Measurements from ENCODE around the gene CCDC18.

DNA sequence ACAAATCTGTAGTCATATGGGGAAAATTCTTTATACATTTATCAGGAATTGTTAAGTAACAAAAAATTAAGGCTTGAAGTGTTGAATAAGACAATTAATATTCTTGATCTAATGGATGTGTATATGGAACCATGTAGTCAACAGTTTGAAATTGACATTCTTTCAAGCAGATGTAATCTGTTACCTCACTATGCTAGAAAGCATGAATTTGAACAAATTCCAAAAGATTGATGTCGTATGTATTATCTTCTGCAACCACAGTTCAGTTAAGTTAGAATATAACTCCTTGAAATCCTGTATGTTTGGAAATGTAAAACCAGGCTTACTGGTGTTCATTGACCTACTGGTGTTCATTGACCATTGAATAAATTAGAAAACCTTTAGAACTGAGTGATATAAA is 16.1 kb downstream of the CCDC18 start:
- TF ChIP-seq GATA2 (IDR thresholded peaks at IDR 0.05; ENCODE audit: low read depth, low read length) (no peak), GATA3 (IDR thresholded peaks at IDR 0.05; ENCODE audit: low read depth, low read length) (no peak)
